Endothelial cell of hepatic sinusoid (primary cell): ENCODE data around the gene ZDHHC1.

ENCODE experiments used
- in situ Hi-C: cut with HindIII; loops from 2 replicates; pipeline ENCODE4 v1.10.0; 2017; ENCODE audit warnings: low sequenced_read_pairs

Gene ZDHHC1

DNA sequence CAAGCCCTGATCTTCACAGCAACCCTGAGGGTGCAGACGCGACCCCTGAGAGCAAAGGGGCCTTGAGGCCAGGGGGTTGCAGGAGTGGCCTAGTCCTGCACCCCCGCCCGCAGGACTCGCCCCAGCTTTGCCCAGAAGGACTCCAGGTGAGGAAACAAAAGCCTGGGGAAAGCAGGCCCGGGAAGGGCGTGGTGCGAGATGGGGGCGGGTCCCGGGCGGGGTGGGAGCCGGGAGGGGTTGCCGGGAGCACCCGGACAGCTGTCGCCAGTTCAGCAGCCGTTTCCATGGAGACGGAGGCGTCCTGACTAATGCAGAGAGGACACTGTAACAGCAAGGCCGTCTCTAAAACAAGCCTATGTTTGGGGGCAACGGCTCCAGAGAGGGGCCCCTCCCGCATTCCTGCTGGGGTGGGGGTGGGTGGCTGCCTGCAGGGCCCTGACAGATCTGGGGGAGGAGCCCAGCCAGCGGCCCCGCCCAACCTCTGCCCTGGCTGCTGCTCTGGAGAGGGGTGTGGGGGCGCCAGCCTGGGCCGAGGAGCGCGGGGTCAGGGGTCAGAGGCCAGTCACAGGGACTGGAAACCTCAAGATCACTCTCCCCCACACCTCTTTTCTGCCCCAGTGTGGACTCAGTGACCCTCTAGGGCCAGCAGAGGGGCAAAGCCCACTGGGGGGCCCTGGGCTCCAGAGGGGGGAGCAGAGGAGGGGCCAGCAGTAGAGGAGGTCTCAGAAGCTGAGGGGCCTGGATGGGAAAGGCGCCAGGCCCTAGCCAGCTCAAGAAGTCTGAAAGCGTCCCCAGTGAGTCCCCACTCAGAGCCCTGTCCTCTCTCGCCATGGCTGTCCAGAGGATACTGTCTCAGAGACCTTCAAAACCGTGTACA lies 19.9 kb downstream of the ZDHHC1 start:
- in situ Hi-C loops = no loop called here

DNA sequence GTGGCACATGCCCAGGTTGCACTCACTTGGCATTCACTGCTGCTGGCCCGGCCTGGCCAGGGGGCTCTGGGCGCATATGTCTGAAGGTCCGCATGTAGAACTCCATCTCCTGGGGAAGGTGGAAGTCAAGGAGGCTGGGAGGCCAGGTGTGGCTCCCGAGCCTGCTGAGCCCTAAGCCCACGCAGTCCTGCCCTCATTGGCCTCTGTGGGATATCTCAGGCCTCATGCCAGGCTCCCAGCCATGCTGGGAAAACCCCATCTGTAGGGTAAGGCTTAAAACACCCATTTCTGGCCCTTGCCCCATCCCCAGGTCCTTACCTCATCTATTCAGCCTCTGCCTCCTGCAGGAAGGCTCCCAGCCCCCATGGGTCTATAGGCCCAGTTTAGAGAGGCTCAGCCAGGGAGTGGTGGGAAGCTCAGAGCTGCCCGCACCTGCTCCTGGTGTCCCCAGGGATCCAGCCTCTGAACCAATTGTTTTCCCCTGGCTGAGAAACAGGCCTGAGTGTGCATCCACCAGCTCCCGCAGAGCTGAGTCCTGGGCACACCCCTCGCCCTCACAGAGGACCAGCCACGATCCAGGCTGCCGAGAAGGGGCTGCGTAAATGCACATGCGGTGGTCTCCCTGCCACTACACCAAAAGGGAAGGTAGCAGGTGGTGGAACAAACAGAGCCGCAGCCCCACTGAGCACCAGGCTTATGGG lies 20.7 kb downstream of the ZDHHC1 start:
- in situ Hi-C loops = no loop called here

- in situ Hi-C loops = no loop called here
Measured at GRCh38 chr16:67395105-67395457, 21.2 kb downstream of the ZDHHC1 start.

DNA sequence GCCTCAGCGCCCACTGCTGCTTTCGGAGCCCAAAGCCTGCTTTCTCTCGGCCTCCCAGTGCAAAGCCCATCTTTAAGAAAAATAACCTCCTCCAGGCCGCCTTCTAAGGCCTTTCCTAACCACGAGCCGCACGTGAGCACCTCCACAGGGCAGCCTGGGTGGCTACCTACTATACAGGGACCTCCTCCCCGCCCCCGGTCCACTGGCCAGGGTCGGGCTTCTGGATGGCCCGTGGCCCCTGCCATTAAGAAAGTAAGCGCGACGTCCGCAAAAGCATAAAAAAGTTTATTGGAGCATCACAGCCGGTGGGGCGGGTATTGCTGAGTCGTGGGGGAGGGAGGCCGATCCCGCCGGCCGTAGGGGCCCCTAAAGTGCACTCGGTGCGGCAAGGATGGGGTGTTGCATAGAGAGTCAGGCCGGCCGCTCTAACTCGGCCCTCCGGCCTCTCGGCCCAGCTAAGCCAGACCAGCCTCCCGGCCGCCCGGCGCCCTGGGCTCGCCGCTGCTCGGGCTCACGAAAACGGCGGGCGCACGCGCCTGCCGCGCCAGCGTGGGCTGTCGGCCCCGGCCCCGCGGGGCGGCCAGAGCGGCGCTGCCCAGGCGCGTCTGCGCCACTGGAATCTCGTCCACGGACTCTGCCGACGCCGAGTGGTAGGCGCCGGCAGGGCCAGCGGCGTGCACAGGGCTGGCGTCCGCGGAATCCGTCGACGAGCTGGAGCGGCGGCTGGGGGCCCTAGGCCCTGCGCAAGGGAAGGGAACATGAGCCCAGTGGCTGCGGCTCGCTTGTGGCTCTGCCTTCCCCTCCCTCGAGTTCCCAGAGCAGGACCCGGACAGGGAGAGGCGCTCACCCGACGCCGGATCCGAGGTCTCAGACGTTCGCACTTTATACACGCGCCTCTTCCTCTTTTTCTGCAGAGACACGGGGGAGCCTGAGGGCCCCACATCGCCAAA lies 21.8 kb downstream of the ZDHHC1 start:
- in situ Hi-C loops = no loop called here

DNA sequence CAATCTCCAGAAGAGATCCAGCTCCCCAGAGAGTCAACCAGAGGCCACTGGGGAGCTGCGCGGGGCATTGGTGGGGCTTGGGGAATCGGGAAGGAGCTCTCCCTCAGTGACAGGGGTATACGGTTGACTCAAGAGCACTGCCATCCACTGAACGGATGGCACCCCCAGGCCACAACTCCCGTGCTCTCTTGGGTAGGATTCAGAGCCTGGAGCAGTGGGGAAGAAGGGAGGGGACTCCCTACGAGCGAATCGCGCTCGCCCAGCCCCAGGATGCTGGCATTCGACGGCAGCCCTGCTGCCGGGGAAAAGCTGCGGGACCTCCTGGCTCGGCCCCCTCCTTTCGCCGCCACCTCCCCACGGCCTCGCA lies 22.5 kb downstream of the ZDHHC1 start:
- in situ Hi-C loops = no loop called here

- in situ Hi-C loops = no loop called here
Measured at GRCh38 chr16:67393111-67393787, 23.0 kb downstream of the ZDHHC1 start, which contains the start of gene TPPP3. TSS of gene TPPP3 (minus strand) at chr16:67393498. CDS start at chr16:67391111, 2,387 bp downstream.

DNA sequence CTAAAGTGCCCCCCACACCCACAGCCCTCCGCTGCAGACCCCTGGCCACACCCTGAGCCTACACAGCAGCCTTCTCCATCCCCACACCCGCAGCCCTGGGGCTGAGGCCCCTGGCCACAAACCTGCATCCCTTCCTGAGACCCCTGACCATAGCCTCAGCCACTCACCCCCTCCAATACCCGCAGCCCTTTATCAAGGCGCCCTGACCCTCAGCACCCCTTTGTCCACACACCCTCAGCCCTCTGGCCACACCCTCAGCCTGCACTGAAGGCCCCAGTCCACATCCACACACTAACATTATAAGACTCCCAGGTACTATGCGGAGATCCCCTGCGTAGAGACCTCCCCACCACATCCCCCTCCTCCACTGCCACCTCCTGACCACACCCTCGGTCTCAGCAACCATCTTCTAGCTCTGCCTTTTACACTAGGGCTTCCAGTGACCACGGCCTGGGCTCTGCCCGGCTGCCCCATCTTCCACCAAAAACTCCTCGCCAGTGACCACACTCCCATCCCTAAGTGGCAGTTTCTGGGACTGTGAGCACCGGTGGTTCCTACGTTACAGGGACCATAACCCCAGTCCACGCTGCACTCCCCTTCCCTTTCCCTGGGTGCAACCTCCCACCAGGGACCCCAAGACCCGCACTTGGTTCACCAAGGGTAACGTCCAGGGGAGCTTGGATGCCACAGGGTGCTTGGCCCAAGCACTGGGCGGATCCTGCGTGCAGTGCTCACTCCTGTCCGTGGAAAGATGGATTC lies 23.8 kb downstream of the ZDHHC1 start:
- in situ Hi-C loops = no loop called here

GRCh38 chr16:67391424-67392300 lies 24.6 kb downstream of the ZDHHC1 start:
- in situ Hi-C loops = no loop called here

- in situ Hi-C loops = no loop called here
Measured at GRCh38 chr16:67390816-67391423, 25.4 kb downstream of the ZDHHC1 start.

- in situ Hi-C loops = loop anchor here (10.0 kb wide), 1 partner anchor 455 kb away; the partner anchor contains the start of genes CES2 and CIAO2B
Measured at GRCh38 chr16:67389911-67390815, 26.1 kb downstream of the ZDHHC1 start.

GRCh38 chr16:67388591-67388990 lies 27.7 kb downstream of the ZDHHC1 start:
- in situ Hi-C loops = loop anchor here (10.0 kb wide), 1 partner anchor 454 kb away; the partner anchor contains the start of genes CES2 and CIAO2B

- in situ Hi-C loops = loop anchor here (10.0 kb wide), 1 partner anchor 453 kb away; the partner anchor contains the start of genes CES2 and CIAO2B
Measured at GRCh38 chr16:67388191-67388590, 28.1 kb downstream of the ZDHHC1 start.

DNA sequence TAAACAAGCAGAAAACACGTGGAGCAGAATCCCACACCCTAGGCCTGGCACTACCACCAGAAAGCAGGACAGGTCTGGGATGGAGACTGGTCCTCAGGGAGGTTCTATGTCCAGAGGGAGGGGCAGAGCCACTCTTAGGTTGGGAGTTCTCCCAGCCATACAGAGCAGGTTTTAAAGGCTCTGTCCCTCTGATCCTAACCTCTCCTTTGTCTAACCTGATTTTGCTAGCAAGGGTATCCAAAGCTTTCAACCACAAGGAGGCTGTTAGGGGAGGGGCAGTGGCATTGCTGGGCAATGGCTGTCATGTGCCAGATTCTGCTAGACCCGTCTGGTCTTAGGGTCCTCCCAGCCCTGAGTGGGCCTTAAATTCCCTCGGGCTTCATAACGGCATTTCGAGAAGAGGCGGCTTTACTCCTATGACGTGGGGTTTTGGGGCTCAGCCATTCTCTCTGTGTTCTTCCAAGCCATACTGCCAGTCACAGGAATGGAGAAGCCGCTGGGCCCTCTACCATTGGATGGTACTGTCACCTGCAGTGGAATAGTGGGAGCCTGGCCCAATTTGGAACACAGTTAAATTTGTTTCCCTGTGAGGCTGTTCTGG lies 28.7 kb downstream of the ZDHHC1 start:
- in situ Hi-C loops = loop anchor here (10.0 kb wide), 1 partner anchor 453 kb away; the partner anchor contains the start of genes CES2 and CIAO2B

GRCh38 chr16:67386861-67387455 lies 29.3 kb downstream of the ZDHHC1 start:
- in situ Hi-C loops = loop anchor here (10.0 kb wide), 1 partner anchor 452 kb away; the partner anchor contains the start of genes CES2 and CIAO2B

DNA sequence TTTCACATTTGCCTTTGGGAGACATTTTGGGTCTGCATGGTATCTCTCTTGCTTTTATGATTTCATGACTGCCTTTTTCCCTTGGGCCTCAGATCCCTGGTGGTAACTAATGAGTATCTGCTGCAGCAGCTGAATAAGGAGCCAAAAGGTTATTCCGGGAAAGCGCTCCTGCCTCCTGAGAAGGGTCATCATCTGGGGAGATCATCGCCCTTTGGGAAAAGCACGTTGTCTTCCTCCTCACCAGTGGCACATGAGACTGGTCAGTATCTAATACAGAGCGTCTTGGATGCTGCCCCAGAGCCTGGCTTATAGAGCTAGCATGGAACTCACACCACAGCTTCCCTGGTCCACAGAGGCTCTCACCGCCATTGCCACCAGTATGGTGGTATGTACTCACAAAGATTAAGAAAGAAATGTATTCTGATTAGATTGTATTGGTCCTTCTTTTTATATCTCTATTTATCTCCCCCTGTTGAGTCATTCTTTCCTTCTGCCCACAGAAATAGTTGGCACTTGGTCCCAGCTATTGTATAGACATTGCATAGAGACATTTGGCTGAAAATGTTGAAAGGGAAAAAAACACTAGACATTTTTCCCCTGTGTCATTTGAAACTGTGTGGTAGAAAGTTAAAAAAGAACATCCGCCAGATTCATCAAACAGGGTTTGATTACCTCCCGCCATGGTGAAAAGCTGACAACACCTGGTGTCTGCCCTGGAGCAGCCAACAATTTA lies 31.3 kb downstream of the ZDHHC1 start:
- in situ Hi-C loops = loop anchor here (5.0 to 10.0 kb wide), 2 partner anchors 58 to 450 kb away; partner anchors contain the start of genes CES2, CIAO2B, KCTD19 and LRRC36
